HepG2 (cell line): ENCODE data around the gene ZNF32. TPM values are rescaled to one million over a fixed set of nuclear protein-coding genes. Genes with fewer than 3 reads are reported as not detected.
A peak's percentile ranks its signal among the peaks of the same experiment; 100 is the strongest.

Source experiments
- CENPX ChIP-seq: sonication (generic); formaldehyde crosslinking; IDR thresholded peaks from 2 replicates; pipeline ENCODE4 v1.9.0; 2021; ENCODE audit warnings: mild to moderate bottlenecking, missing genetic modification reagents, moderate library complexity
- CREM ChIP-seq, 2 experiments: sonication (generic) in 1 of 2; formaldehyde crosslinking in 1 of 2; IDR thresholded peaks; 2 replicates each; pipeline versions ENCODE4 v1.4.0 to v1.6.1; 2016 to 2020; ENCODE audit warnings: antibody characterized with exemption in 1 of 2, mild to moderate bottlenecking in 1 of 2, missing genetic modification reagents in 1 of 2
- EED ChIP-seq: sonication (generic); formaldehyde crosslinking; IDR thresholded peaks from 2 replicates; pipeline ENCODE4 v1.5.0; 2020; ENCODE audit warnings: mild to moderate bottlenecking, missing genetic modification reagents
- FOXP4 ChIP-seq: sonication (generic); formaldehyde crosslinking; IDR thresholded peaks from 2 replicates; pipeline ENCODE4 v1.4.0; 2020; ENCODE audit warnings: missing genetic modification reagents
- GATAD1 ChIP-seq: IDR thresholded peaks from 2 replicates; pipeline ENCODE4 v1.6.1; 2016; ENCODE audit warnings: missing genetic modification reagents, missing compliant biosample characterization
- GPBP1L1 ChIP-seq: sonication (generic); formaldehyde crosslinking; IDR thresholded peaks from 2 replicates; pipeline ENCODE4 v1.5.0; 2020; ENCODE audit warnings: mild to moderate bottlenecking, missing genetic modification reagents
- HCFC1 ChIP-seq: fragments of 150-350 bp; IDR thresholded peaks from 2 replicates; pipeline ENCODE4 v1.6.1; 2014; ENCODE audit warnings: low read depth, low read length
- HNF1B ChIP-seq: sonication (generic); formaldehyde crosslinking; IDR thresholded peaks from 2 replicates; pipeline ENCODE4 v1.5.1; 2020; ENCODE audit warnings: mild to moderate bottlenecking, moderate library complexity, missing genetic modification reagents
- HNRNPL ChIP-seq: fragments of 200-400 bp; formaldehyde crosslinking; IDR thresholded peaks from 2 replicates; pipeline ENCODE4 v1.6.1; 2017; ENCODE audit warnings: mild to moderate bottlenecking, low read depth, low read length
- HOXA9 ChIP-seq: sonication (generic); formaldehyde crosslinking; IDR thresholded peaks from 2 replicates; pipeline ENCODE4 v1.8.1; 2022; ENCODE audit warnings: missing genetic modification reagents, mild to moderate bottlenecking, moderate library complexity, borderline replicate concordance
- PHF8 ChIP-seq: sonication (generic); formaldehyde crosslinking; IDR thresholded peaks from 2 replicates; pipeline ENCODE4 v1.5.0; 2020; ENCODE audit warnings: missing genetic modification reagents
- RAD21 ChIP-seq: fragments of 450-650 bp; formaldehyde crosslinking; IDR thresholded peaks from 2 replicates; pipeline ENCODE4 v1.5.0; 2020; ENCODE audit warnings: mild to moderate bottlenecking
- SP140L ChIP-seq: sonication (generic); formaldehyde crosslinking; IDR thresholded peaks from 2 replicates; pipeline ENCODE4 v1.4.0; 2020; ENCODE audit warnings: missing genetic modification reagents, borderline replicate concordance
- SPEN ChIP-seq: sonication (generic); formaldehyde crosslinking; IDR thresholded peaks from 2 replicates; pipeline ENCODE4 v1.5.1; 2020; ENCODE audit warnings: low read depth, mild to moderate bottlenecking, missing genetic modification reagents
- SRSF1 ChIP-seq: fragments of 200-400 bp; formaldehyde crosslinking; optimal IDR thresholded peaks from 2 replicates; pipeline ENCODE3; 2017; ENCODE audit warnings: mild to moderate bottlenecking, low read depth, low read length, moderate library complexity
- ZMYM4 ChIP-seq: sonication (generic); formaldehyde crosslinking; IDR thresholded peaks from 2 replicates; pipeline ENCODE4 v1.8.1; 2023; ENCODE audit warnings: mild to moderate bottlenecking, missing genetic modification reagents
- ZNF292 ChIP-seq: sonication (generic); formaldehyde crosslinking; IDR thresholded peaks from 2 replicates; pipeline ENCODE4 v1.8.1; 2022; ENCODE audit warnings: mild to moderate bottlenecking, low read depth, missing genetic modification reagents, borderline replicate concordance
- ZNF33B ChIP-seq: sonication (generic); formaldehyde crosslinking; IDR thresholded peaks from 2 replicates; pipeline ENCODE4 v1.5.1; 2020; ENCODE audit warnings: mild to moderate bottlenecking, missing genetic modification reagents
- ZNF446 ChIP-seq: sonication (generic); formaldehyde crosslinking; IDR thresholded peaks from 2 replicates; pipeline ENCODE4 v1.5.0; 2020; ENCODE audit warnings: mild to moderate bottlenecking, missing genetic modification reagents
- ZNF501 ChIP-seq: sonication (generic); formaldehyde crosslinking; IDR thresholded peaks from 2 replicates; pipeline ENCODE4 v1.5.1; 2020; ENCODE audit warnings: mild to moderate bottlenecking, moderate library complexity, missing genetic modification reagents
- ZNF543 ChIP-seq: sonication (generic); formaldehyde crosslinking; IDR thresholded peaks from 2 replicates; pipeline ENCODE4 v1.4.0; 2020; ENCODE audit warnings: mild to moderate bottlenecking, missing genetic modification reagents
- ZNF572 ChIP-seq: sonication (generic); formaldehyde crosslinking; IDR thresholded peaks from 2 replicates; pipeline ENCODE4 v1.5.1; 2020; ENCODE audit warnings: mild to moderate bottlenecking, missing genetic modification reagents
- ZNF703 ChIP-seq: sonication (generic); formaldehyde crosslinking; IDR thresholded peaks from 2 replicates; pipeline ENCODE4 v1.5.1; 2020; ENCODE audit warnings: missing genetic modification reagents, mild to moderate bottlenecking, moderate library complexity, borderline replicate concordance
- ZNF772 ChIP-seq: sonication (generic); formaldehyde crosslinking; IDR thresholded peaks from 2 replicates; pipeline ENCODE4 v1.5.0; 2020; ENCODE audit warnings: mild to moderate bottlenecking, missing genetic modification reagents
- ZNF788 ChIP-seq: sonication (generic); formaldehyde crosslinking; IDR thresholded peaks from 2 replicates; pipeline ENCODE4 v1.5.0; 2020; ENCODE audit warnings: mild to moderate bottlenecking, missing genetic modification reagents, borderline replicate concordance
- polyA plus RNA-seq, 8 experiments: library from polyadenylated mRNA; depleted of rRNA in 3 of 8; stranded (reverse) in 7 of 8; unstranded in 1 of 8; fragments of >200 nt; fragmentation: Illumina TruSeq in 4 of 8; extraction: Trizol in 4 of 8; gene quantifications; 2 replicates each; pipeline versions ENCODE4 v1.2.1 to v1.2.3, GENCODE V29; 2011 to 2016; ENCODE audit warnings: low read depth in 4 of 8, missing spikeins in 1 of 8, mixed read lengths in 1 of 8; ENCODE audit not compliant: insufficient read depth in 1 of 8
- total RNA-seq, 5 experiments: library from RNA; depleted of rRNA; stranded (reverse); fragments of >200 nt; fragmentation: Illumina TruSeq; extraction: Trizol; gene quantifications; 2 replicates each; pipeline ENCODE4 v1.2.3, GENCODE V29; 2016; ENCODE audit warnings: low read depth in 1 of 5

ZNF32 gene
- total and polyA plus RNA-seq, 2 of the 13 experiments (the other 11 are each of a cell fraction or from before 2014, with no cell fraction given): 12.5 to 16.9 TPM

GRCh38 chr10:43606323-43607198, 42.1 kb downstream of the ZNF32 start, which contains the start of gene ZNF485 (continued):
- TF ChIP-seq FOXP4 (CRISPR knock-in tag) (no peak), ZMYM4 (peak; percentile 27; the same call in 1 of the 2 replicates), CREM (IDR thresholded peaks at IDR 0.05) (peak; percentile 30; the same call in 1 of the 2 replicates), CREM (CRISPR knock-in tag; IDR thresholded peaks at IDR 0.05) (no peak), SRSF1 (peak; percentile 35), ZNF788 (CRISPR knock-in tag) (peak; percentile 41; the same call in 1 of the 2 replicates), ZNF543 (CRISPR knock-in tag) (0 out of 2 replicates have a peak, but pooled peaks have one; percentile 35), ZNF446 (CRISPR knock-in tag) (peak; percentile 57; the same call in 1 of the 2 replicates), PHF8 (CRISPR knock-in tag) (peak; percentile 80), ZNF703 (0 out of 2 replicates have a peak, but pooled peaks have one; percentile 24), CENPX (CRISPR knock-in tag) (no peak), RAD21 (CRISPR knock-in tag) (no peak), ZNF572 (CRISPR knock-in tag) (peak; percentile 60; the same call in 1 of the 2 replicates), ZNF501 (CRISPR knock-in tag) (peak; percentile 63), EED (CRISPR knock-in tag) (0 out of 2 replicates have a peak, but pooled peaks have one; percentile 58), ZNF772 (CRISPR knock-in tag) (peak; percentile 80; the same call in 1 of the 2 replicates), ZNF292 (CRISPR knock-in tag) (peak; percentile 4; the same call in 1 of the 2 replicates), ZNF33B (CRISPR knock-in tag) (no peak), GPBP1L1 (CRISPR knock-in tag) (no peak), GATAD1 (0 out of 2 replicates have a peak, but pooled peaks have one; percentile 21), HNF1B (CRISPR knock-in tag) (0 out of 2 replicates have a peak, but pooled peaks have one; percentile 31), HNRNPL (0 out of 2 replicates have a peak, but pooled peaks have one; percentile 22), SP140L (CRISPR knock-in tag) (no peak), HOXA9 (peak; percentile 22; the same call in 1 of the 2 replicates), SPEN (CRISPR knock-in tag) (peak; percentile 55), HCFC1 (peak; percentile 78)
